Activated CD4-positive, alpha-beta T cell treated with anti-CD3 and anti-CD28 coated beads, Interleukin-2, amount 10 ng/mL, durations not matched to agents 7 days and 5 days (primary cell): ENCODE measurements around the gene PRPF39. TPM values are rescaled to one million over a fixed set of nuclear protein-coding genes. Genes with fewer than 3 reads are reported as not detected.
"Not testable (repeated sequence)": the region's sequence is repeated elsewhere in the genome, so short reads cannot be mapped to it uniquely, and the experiment has no call there.

ENCODE experiments used
- CTCF ChIA-PET: fragments of 350-600 bp; sonication (Branson Sonifier 250); formaldehyde crosslinking; loops from one replicate; lab custom pipeline; 2021; ENCODE audit warnings: antibody characterized with exemption; lab: Charles Lee
- POLR2A ChIA-PET: fragments of 350-600 bp; sonication (Branson Sonifier 250); formaldehyde crosslinking; loops from one replicate; lab custom pipeline; 2021; ENCODE audit warnings: antibody characterized with exemption; lab: Charles Lee
- DNase-seq: peaks from one replicate; pipeline ENCODE4 v3.0.0-alpha.2; 2020
- H3K27ac Mint-ChIP-seq: one replicate; pipeline ENCODE4 v1.8.0; 2021; ENCODE audit warnings: mild to moderate bottlenecking, moderate library complexity, mixed read lengths
- H3K27me3 Mint-ChIP-seq: one replicate; pipeline ENCODE4 v1.8.0; 2021; ENCODE audit warnings: mixed read lengths
- H3K36me3 Mint-ChIP-seq: one replicate; pipeline ENCODE4 v1.8.0; 2021; ENCODE audit warnings: low read depth, mixed read lengths
- H3K4me1 Mint-ChIP-seq: one replicate; pipeline ENCODE4 v1.8.0; 2021; ENCODE audit warnings: mixed read lengths
- H3K4me3 Mint-ChIP-seq: one replicate; pipeline ENCODE4 v1.8.0; 2021; ENCODE audit warnings: mild to moderate bottlenecking, moderate library complexity, mixed read lengths
- H3K9me3 Mint-ChIP-seq: one replicate; pipeline ENCODE4 v1.8.0; 2021; ENCODE audit warnings: mixed read lengths
- total RNA-seq, 2 experiments: library from RNA; stranded (reverse); gene quantifications; one replicate each; pipeline ENCODE4 v1.2.3, GENCODE V29; 2021

The PRPF39 gene
- total RNA-seq, 2 experiments from 2014 or later: 37.8 to 38.6 TPM

GRCh38 chr14:45128963-45129629, 45.2 kb downstream of the PRPF39 start:
- CTCF ChIA-PET: interaction anchor here (1.5 kb wide), 1 partner anchor 28 kb away, joined by 4 read pairs; no protein-coding TSS in a partner anchor
- H3K9me3 Mint-ChIP-seq: no peaks in the 10 kb centered on the region
- H3K27me3 Mint-ChIP-seq: no peaks in the 10 kb centered on the region
- no peak overlapping the region for H3K27ac Mint-ChIP-seq
- POLR2A ChIA-PET: no interaction called here
- DNase-seq: no peak
- peaks cover 25% of the 10 kb centered on the region for H3K4me1 Mint-ChIP-seq
- peaks cover 22% of the 10 kb centered on the region for H3K36me3 Mint-ChIP-seq
- no peak overlapping the region for H3K4me3 Mint-ChIP-seq

GRCh38 chr14:45133683-45134050, 49.8 kb downstream of the PRPF39 start:
- DNase-seq: no peak
- Mint-ChIP-seq H3K4me3 (peak overlapping the region; percentile 94), H3K9me3 (no peaks in the 10 kb centered on the region), H3K36me3 (peaks cover 7% of the 10 kb centered on the region), H3K27ac (peak overlapping the region; percentile 99), H3K4me1 (peaks cover 41% of the 10 kb centered on the region), H3K27me3 (no peaks in the 10 kb centered on the region)
- POLR2A ChIA-PET: no interaction called here
- CTCF ChIA-PET: interaction anchor here (0.5 to 1.2 kb wide), 2 partner anchors 10 to 120 kb away, joined by 3 to 5 read pairs; partner anchors contain the start of gene MIS18BP1

- Mint-ChIP-seq H3K4me1 (peaks cover 46% of the 10 kb centered on the region), H3K27me3 (no peaks in the 10 kb centered on the region), H3K36me3 (peaks cover 7% of the 10 kb centered on the region), H3K9me3 (no peaks in the 10 kb centered on the region), H3K4me3 (peak within 1 kb of the TSS; percentile 94), H3K27ac (peak within 1 kb of the TSS; percentile 99)
- peak; percentile 98 for DNase-seq
- ChIA-PET POLR2A (no interaction called here), CTCF (interaction anchor here (1.2 to 2.6 kb wide), 3 partner anchors 12 to 177 kb away, joined by 3 to 8 read pairs (median 3); partner anchors contain the start of gene MIS18BP1)
Observed at GRCh38 chr14:45134051-45134958, 50.4 kb downstream of the PRPF39 start, which contains the start of gene FKBP3. TSS of gene FKBP3 (minus strand) at chr14:45134481. CDS start at chr14:45134456, 25 bp downstream.

- peak overlapping the region; percentile 99 for H3K27ac Mint-ChIP-seq
- H3K4me3 Mint-ChIP-seq: peak overlapping the region; percentile 94
- no peaks in the 10 kb centered on the region for H3K9me3 Mint-ChIP-seq
- DNase-seq: no peak
- CTCF ChIA-PET: interaction anchor here (0.9 to 2.6 kb wide), 4 partner anchors 11 to 178 kb away, joined by 3 to 8 read pairs (median 4); no protein-coding TSS in a partner anchor
- peaks cover 43% of the 10 kb centered on the region for H3K4me1 Mint-ChIP-seq
- POLR2A ChIA-PET: no interaction called here
- H3K36me3 Mint-ChIP-seq: peaks cover 6% of the 10 kb centered on the region
- no peaks in the 10 kb centered on the region for H3K27me3 Mint-ChIP-seq
Observed at GRCh38 chr14:45135156-45135555, 51.2 kb downstream of the PRPF39 start.

GRCh38 chr14:45135659-45136395, 51.9 kb downstream of the PRPF39 start, which contains the start of gene FANCM:
TSS of gene FANCM (plus strand) at chr14:45135930. CDS start at chr14:45136032, 102 bp downstream.
- Mint-ChIP-seq H3K4me1 (peaks cover 44% of the 10 kb centered on the region), H3K27ac (peak within 1 kb of the TSS; percentile 99), H3K27me3 (no peaks in the 10 kb centered on the region), H3K9me3 (no peaks in the 10 kb centered on the region), H3K36me3 (peaks cover 6% of the 10 kb centered on the region), H3K4me3 (peak within 1 kb of the TSS; percentile 94)
- POLR2A ChIA-PET: no interaction called here
- CTCF ChIA-PET: interaction anchor here (0.5 to 2.6 kb wide), 10 partner anchors 11 to 239 kb away, joined by 3 to 8 read pairs (median 3); a partner anchor contains a TSS
- DNase-seq: peak; percentile 92

GRCh38 chr14:45136399-45136798, 52.5 kb downstream of the PRPF39 start:
- Mint-ChIP-seq H3K4me1 (peaks cover 41% of the 10 kb centered on the region), H3K27ac (peak overlapping the region; percentile 99), H3K36me3 (peaks cover 6% of the 10 kb centered on the region), H3K4me3 (peak overlapping the region; percentile 94), H3K27me3 (no peaks in the 10 kb centered on the region), H3K9me3 (no peaks in the 10 kb centered on the region)
- CTCF ChIA-PET: interaction anchor here (0.5 to 2.6 kb wide), 8 partner anchors 10 to 240 kb away, joined by 3 to 8 read pairs (median 3); a partner anchor contains a TSS
- POLR2A ChIA-PET: no interaction called here
- no peak for DNase-seq

- DNase-seq: no peak
- no peaks in the 10 kb centered on the region for H3K27me3 Mint-ChIP-seq
- H3K9me3 Mint-ChIP-seq: no peaks in the 10 kb centered on the region
- POLR2A ChIA-PET: no interaction called here
- CTCF ChIA-PET: interaction anchor here (1.3 kb wide), 1 partner anchor 17 kb away, joined by 5 read pairs; no protein-coding TSS in a partner anchor
- H3K4me3 Mint-ChIP-seq: no peak overlapping the region
- peaks cover 19% of the 10 kb centered on the region for H3K36me3 Mint-ChIP-seq
- H3K27ac Mint-ChIP-seq: no peak overlapping the region
- H3K4me1 Mint-ChIP-seq: peaks cover 33% of the 10 kb centered on the region
Observed at GRCh38 chr14:45140661-45141187, 56.8 kb downstream of the PRPF39 start.

GRCh38 chr14:45142083-45142482, 58.2 kb downstream of the PRPF39 start:
- H3K9me3 Mint-ChIP-seq, POLR2A ChIA-PET, H3K27me3 Mint-ChIP-seq, DNase-seq, H3K4me3 Mint-ChIP-seq, H3K27ac Mint-ChIP-seq, CTCF ChIA-PET: not testable (repeated sequence)
- H3K4me1 Mint-ChIP-seq: peaks cover 27% of the 10 kb centered on the region
- peaks cover 23% of the 10 kb centered on the region for H3K36me3 Mint-ChIP-seq

GRCh38 chr14:45144658-45145057, 60.7 kb downstream of the PRPF39 start:
- no peaks in the 10 kb centered on the region for H3K9me3 Mint-ChIP-seq
- CTCF ChIA-PET: interaction anchor here (0.9 kb wide), 1 partner anchor 48 kb away, joined by 4 read pairs; no protein-coding TSS in a partner anchor
- POLR2A ChIA-PET: no interaction called here
- H3K4me1 Mint-ChIP-seq: peaks cover 9% of the 10 kb centered on the region
- H3K36me3 Mint-ChIP-seq: peaks cover 23% of the 10 kb centered on the region
- H3K4me3 Mint-ChIP-seq: no peak overlapping the region
- peak overlapping the region; percentile 41 for H3K27ac Mint-ChIP-seq
- no peak for DNase-seq
- no peaks in the 10 kb centered on the region for H3K27me3 Mint-ChIP-seq

- H3K9me3 Mint-ChIP-seq: no peaks in the 10 kb centered on the region
- H3K27ac Mint-ChIP-seq: peak overlapping the region; percentile 41
- no peak overlapping the region for H3K4me3 Mint-ChIP-seq
- DNase-seq: no peak
- H3K4me1 Mint-ChIP-seq: peaks cover 9% of the 10 kb centered on the region
- CTCF ChIA-PET: interaction anchor here (0.9 kb wide), 1 partner anchor 47 kb away, joined by 4 read pairs; no protein-coding TSS in a partner anchor
- peaks cover 23% of the 10 kb centered on the region for H3K36me3 Mint-ChIP-seq
- POLR2A ChIA-PET: no interaction called here
- no peaks in the 10 kb centered on the region for H3K27me3 Mint-ChIP-seq
Observed at GRCh38 chr14:45145214-45145613, 61.3 kb downstream of the PRPF39 start.

- no peak overlapping the region for H3K4me3 Mint-ChIP-seq
- H3K36me3 Mint-ChIP-seq: peaks cover 14% of the 10 kb centered on the region
- no peaks in the 10 kb centered on the region for H3K27me3 Mint-ChIP-seq
- ChIA-PET POLR2A (no interaction called here), CTCF (no interaction called here)
- no peak overlapping the region for H3K27ac Mint-ChIP-seq
- H3K9me3 Mint-ChIP-seq: no peaks in the 10 kb centered on the region
- DNase-seq: no peak
- peaks cover 2% of the 10 kb centered on the region for H3K4me1 Mint-ChIP-seq
Observed at GRCh38 chr14:45149602-45150001, 65.7 kb downstream of the PRPF39 start.
